Natural killer cell (primary cell): ENCODE measurements around the gene HBEGF. TPM values are rescaled to one million over a fixed set of nuclear protein-coding genes. Genes with fewer than 3 reads are reported as not detected.

Source experiments
- ATAC-seq, 3 donors: fragments of 150-1000 bp in 2 of 3; fragments of 200-7000 bp in 1 of 3; cut with Tn5 transposase; 1 replicate in 1 of 3; 2 replicates in 2 of 3; pipeline ENCODE4 v1.10.0; 2021; ENCODE audit warnings: mild to moderate bottlenecking in 2 of 3, moderate library complexity in 2 of 3
- DNase-seq, 2 donors: peaks; one replicate each; pipeline versions ENCODE4 v3.0.0 to v3.0.0-alpha.2; 2013 to 2021; ENCODE audit warnings: mixed read lengths in 1 of 2
- H3K27ac ChIP-seq: one replicate; pipeline ENCODE4 v1.5.1; 2013; ENCODE audit warnings: mild to moderate bottlenecking, low read length
- H3K27me3 ChIP-seq: one replicate; pipeline ENCODE4 v1.6.1; 2013; ENCODE audit warnings: low read length; ENCODE audit not compliant: control insufficient read depth, insufficient read depth
- H3K36me3 ChIP-seq: one replicate; pipeline ENCODE4 v1.6.1; 2013; ENCODE audit warnings: low read length; ENCODE audit not compliant: control insufficient read depth, insufficient read depth
- H3K4me1 ChIP-seq: one replicate; pipeline ENCODE4 v1.6.1; 2013; ENCODE audit warnings: low read length; ENCODE audit not compliant: control insufficient read depth, insufficient read depth
- H3K4me3 ChIP-seq: one replicate; pipeline ENCODE4 v1.5.1; 2013; ENCODE audit warnings: low read length
- H3K9me3 ChIP-seq: one replicate; pipeline ENCODE4 v1.6.1; 2013; ENCODE audit warnings: low read length; ENCODE audit not compliant: control insufficient read depth, insufficient read depth
- H3K27ac Mint-ChIP-seq, 2 donors: one replicate each; pipeline ENCODE4 v1.8.0; 2022; ENCODE audit warnings: mild to moderate bottlenecking in 2 of 2, mixed read lengths in 2 of 2, moderate library complexity in 1 of 2
- H3K27me3 Mint-ChIP-seq, 2 donors: one replicate each; pipeline ENCODE4 v1.8.0; 2022; ENCODE audit warnings: low read depth in 2 of 2, mixed read lengths in 2 of 2
- H3K36me3 Mint-ChIP-seq: one replicate; pipeline ENCODE4 v1.8.0; 2022; ENCODE audit warnings: mixed read lengths
- H3K4me1 Mint-ChIP-seq, 2 donors: one replicate each; pipeline ENCODE4 v1.8.0; 2022; ENCODE audit warnings: mixed read lengths in 2 of 2
- H3K4me3 Mint-ChIP-seq: one replicate; pipeline ENCODE4 v1.8.0; 2022; ENCODE audit warnings: mild to moderate bottlenecking, moderate library complexity, mixed read lengths
- H3K9me3 Mint-ChIP-seq, 2 donors: one replicate each; pipeline ENCODE4 v1.8.0; 2022; ENCODE audit warnings: mixed read lengths in 2 of 2
- CTCF ChIP-seq: fragments of 200-600 bp; IDR thresholded peaks from one replicate; pipeline ENCODE4 v1.8.0; 2022; ENCODE audit warnings: antibody characterized with exemption
- WGBS: methylation state at CpG from one replicate; pipeline ENCODE4 v1.1.7; 2013; ENCODE audit warnings: missing lambda C conversion rate; ENCODE audit not compliant: insufficient coverage; 5-methylcytosine and 5-hydroxymethylcytosine counted together
- intact Hi-C: fragments of 100-400 bp; cut with micrococcal nuclease; formaldehyde crosslinking; loops from one replicate; pipeline ENCODE4 v1.14.2; 2022
- total RNA-seq, 4 donors: library from RNA; stranded (reverse); fragments of 120-200 nt in 1 of 4; gene quantifications; one replicate each; pipeline versions ENCODE4 v1.2.3 to v1.2.4, GENCODE V29; 2013 to 2022

The HBEGF gene
- total RNA-seq, 3 donors from 2014 or later (not counting 1 experiment from before 2014, with no cell fraction given): 5.1 to 9.9 (median 7.8) TPM

- Mint-ChIP-seq H3K27ac (no peak overlapping the region), H3K9me3 (no peaks in the 10 kb centered on the region), H3K4me3 (no peak overlapping the region), H3K27me3 (peaks cover 0 to 4% of the 10 kb centered on the region in 2 donors), H3K4me1 (peaks cover 10 to 17% of the 10 kb centered on the region in 2 donors), H3K36me3 (no peaks in the 10 kb centered on the region)
- Histone ChIP-seq H3K4me3 (no peak overlapping the region), H3K4me1 (peaks cover 37% of the 10 kb centered on the region), H3K36me3 (no peaks in the 10 kb centered on the region), H3K27me3 (no peaks in the 10 kb centered on the region), H3K9me3 (no peaks in the 10 kb centered on the region), H3K27ac (no peak overlapping the region)
- 16% methylated on average over 4 of the region's 4 CpGs for WGBS
- no peak for TF ChIP-seq CTCF
- DNase-seq (no peak), ATAC-seq (peak in 1 of 3 donors; percentile 20)
- intact Hi-C loops: no loop called here
These were observed 6.8 kb downstream of the HBEGF start for GRCh38 chr5:140339636-140340035.

- intact Hi-C loops: no loop called here
- H3K4me3 Mint-ChIP-seq: no peak overlapping the region
- no peaks in the 10 kb centered on the region for H3K36me3 Mint-ChIP-seq
These were observed 7.5 kb downstream of the HBEGF start for GRCh38 chr5:140338908-140339307.

GRCh38 chr5:140338336-140338735, 8.1 kb downstream of the HBEGF start:
- Histone ChIP-seq H3K27ac (no peak overlapping the region), H3K9me3 (no peaks in the 10 kb centered on the region), H3K27me3 (no peaks in the 10 kb centered on the region), H3K4me3 (no peak overlapping the region), H3K36me3 (no peaks in the 10 kb centered on the region), H3K4me1 (peaks cover 32% of the 10 kb centered on the region)
- Mint-ChIP-seq H3K4me1 (peaks cover 10 to 12% of the 10 kb centered on the region in 2 donors), H3K27me3 (no peaks in the 10 kb centered on the region), H3K9me3 (no peaks in the 10 kb centered on the region), H3K4me3 (no peak overlapping the region), H3K36me3 (no peaks in the 10 kb centered on the region), H3K27ac (no peak overlapping the region)
- intact Hi-C loops: no loop called here
- no peak for TF ChIP-seq CTCF
- WGBS: 92% methylated on average over 2 of the region's 3 CpGs
- no peak for ATAC-seq
- no peak for DNase-seq

More at GRCh38 chr5:140338908-140339307, 7.5 kb downstream of the HBEGF start:
- Histone ChIP-seq H3K36me3 (no peaks in the 10 kb centered on the region), H3K27me3 (no peaks in the 10 kb centered on the region), H3K4me3 (no peak overlapping the region), H3K27ac (no peak overlapping the region), H3K4me1 (peaks cover 37% of the 10 kb centered on the region), H3K9me3 (no peaks in the 10 kb centered on the region)
- DNase-seq (no peak), ATAC-seq (no peak)
- WGBS: 94% methylated on average over 1 of the region's 2 CpGs
- H3K9me3 Mint-ChIP-seq: no peaks in the 10 kb centered on the region
- no peaks in the 10 kb centered on the region for H3K27me3 Mint-ChIP-seq
- no peak overlapping the region for H3K27ac Mint-ChIP-seq
- peaks cover 10 to 12% of the 10 kb centered on the region in 2 donors for H3K4me1 Mint-ChIP-seq
- TF ChIP-seq CTCF: no peak

GRCh38 chr5:140337880-140338279, 8.5 kb downstream of the HBEGF start:
- Histone ChIP-seq H3K36me3 (no peaks in the 10 kb centered on the region), H3K4me1 (peaks cover 28% of the 10 kb centered on the region), H3K27ac (no peak overlapping the region), H3K27me3 (no peaks in the 10 kb centered on the region), H3K4me3 (no peak overlapping the region), H3K9me3 (no peaks in the 10 kb centered on the region)
- DNase-seq (no peak), ATAC-seq (no peak)
- H3K36me3 Mint-ChIP-seq: no peaks in the 10 kb centered on the region
- no peak for TF ChIP-seq CTCF
- no peaks in the 10 kb centered on the region for H3K27me3 Mint-ChIP-seq
- no peaks in the 10 kb centered on the region for H3K9me3 Mint-ChIP-seq
- peaks cover 10 to 11% of the 10 kb centered on the region in 2 donors for H3K4me1 Mint-ChIP-seq
- no peak overlapping the region for H3K4me3 Mint-ChIP-seq
- H3K27ac Mint-ChIP-seq: no peak overlapping the region
- WGBS: 89% methylated on average over 1 of the region's 1 CpG
- intact Hi-C loops: no loop called here
